HepG2 (cell line): ENCODE measurements around the gene DCLRE1B. TPM values are rescaled to one million over a fixed set of nuclear protein-coding genes. Genes with fewer than 3 reads are reported as not detected.
A peak's percentile ranks its signal among the peaks of the same experiment; 100 is the strongest.

ENCODE experiments used
- ASH2L ChIP-seq: fragments of 300-600, 200-600 bp; sonication (generic); IDR thresholded peaks from 2 replicates; pipeline ENCODE4 v1.7.0; 2017; ENCODE audit warnings: low read depth, mild to moderate bottlenecking, moderate library complexity, mixed read lengths, low read length; ENCODE audit not compliant: insufficient read length
- NR2C2 ChIP-seq: sonication (generic); formaldehyde crosslinking; IDR thresholded peaks from 2 replicates; pipeline ENCODE4 v1.4.0; 2020; ENCODE audit warnings: missing genetic modification reagents, mild to moderate bottlenecking, moderate library complexity, borderline replicate concordance
- PLRG1 ChIP-seq: fragments of 450-650 bp; conservative IDR thresholded peaks from 2 replicates; pipeline ENCODE4 v1.6.1; 2016
- PLSCR1 ChIP-seq: sonication (generic); formaldehyde crosslinking; IDR thresholded peaks from 2 replicates; pipeline ENCODE4 v1.5.0; 2020; ENCODE audit warnings: missing genetic modification reagents, mild to moderate bottlenecking, borderline replicate concordance
- RXRB ChIP-seq: IDR thresholded peaks from 2 replicates; pipeline ENCODE4 v1.6.1; 2016; ENCODE audit warnings: borderline replicate concordance, missing genetic modification reagents, missing compliant biosample characterization
- ZFY ChIP-seq: sonication (generic); formaldehyde crosslinking; IDR thresholded peaks from 2 replicates; pipeline ENCODE4 v1.4.0; 2020; ENCODE audit warnings: missing genetic modification reagents
- ZNF407 ChIP-seq: sonication (generic); formaldehyde crosslinking; IDR thresholded peaks from one replicate; pipeline ENCODE4 v1.5.1; 2020; ENCODE audit warnings: mild to moderate bottlenecking, missing genetic modification reagents; ENCODE audit errors: not compliant biosample characterization
- ZNF781 ChIP-seq: sonication (generic); formaldehyde crosslinking; IDR thresholded peaks from 2 replicates; pipeline ENCODE4 v1.5.1; 2020; ENCODE audit warnings: borderline replicate concordance, mild to moderate bottlenecking, missing genetic modification reagents; ENCODE audit errors: not compliant biosample characterization
- polyA plus RNA-seq, 8 experiments: library from polyadenylated mRNA; depleted of rRNA in 3 of 8; stranded (reverse) in 7 of 8; unstranded in 1 of 8; fragments of >200 nt; fragmentation: Illumina TruSeq in 4 of 8; extraction: Trizol in 4 of 8; gene quantifications; 2 replicates each; pipeline versions ENCODE4 v1.2.1 to v1.2.3, GENCODE V29; 2011 to 2016; ENCODE audit warnings: low read depth in 4 of 8, missing spikeins in 1 of 8, mixed read lengths in 1 of 8; ENCODE audit not compliant: insufficient read depth in 1 of 8
- total RNA-seq, 5 experiments: library from RNA; depleted of rRNA; stranded (reverse); fragments of >200 nt; fragmentation: Illumina TruSeq; extraction: Trizol; gene quantifications; 2 replicates each; pipeline ENCODE4 v1.2.3, GENCODE V29; 2016; ENCODE audit warnings: low read depth in 1 of 5
- TF ChIP-seq, protein P1 (sequence below): sonication (generic); formaldehyde crosslinking; IDR thresholded peaks from 2 replicates; pipeline ENCODE4 v1.4.0; 2020; ENCODE audit warnings: missing genetic modification reagents, low read depth, mild to moderate bottlenecking, borderline replicate concordance
- TF ChIP-seq, protein P2 (sequence below): sonication (generic); formaldehyde crosslinking; IDR thresholded peaks from 2 replicates; pipeline ENCODE4 v1.5.0; 2020; ENCODE audit warnings: mild to moderate bottlenecking, missing genetic modification reagents
- TF ChIP-seq, protein P3 (sequence below): sonication (generic); formaldehyde crosslinking; IDR thresholded peaks from 2 replicates; pipeline ENCODE4 v1.8.0; 2022; ENCODE audit warnings: low read depth, missing genetic modification reagents
- TF ChIP-seq, protein P4 (sequence below): sonication (generic); formaldehyde crosslinking; IDR thresholded peaks from 2 replicates; pipeline ENCODE4 v1.5.0; 2020; ENCODE audit warnings: missing genetic modification reagents, mild to moderate bottlenecking, borderline replicate concordance

DCLRE1B gene
- total and polyA plus RNA-seq, 2 of the 13 experiments (the other 11 are each of a cell fraction or from before 2014, with no cell fraction given): 2.7 to 8.0 TPM

GRCh38 chr1:113928941-113929749 is 24.0 kb downstream of the DCLRE1B start, which contains the start of gene HIPK1 (continued):
- TF ChIP-seq ASH2L (peak; percentile 86), RXRB (CRISPR knock-in tag) (peak; percentile 74), ZNF407 (CRISPR knock-in tag) (no peak), ZFY (CRISPR knock-in tag) (peak; percentile 96), NR2C2 (CRISPR knock-in tag) (peak; percentile 93), PLSCR1 (no peak), PLRG1 (no peak), ZNF781 (CRISPR knock-in tag) (peak; percentile 33)
- TF ChIP-seq, protein P1, sequence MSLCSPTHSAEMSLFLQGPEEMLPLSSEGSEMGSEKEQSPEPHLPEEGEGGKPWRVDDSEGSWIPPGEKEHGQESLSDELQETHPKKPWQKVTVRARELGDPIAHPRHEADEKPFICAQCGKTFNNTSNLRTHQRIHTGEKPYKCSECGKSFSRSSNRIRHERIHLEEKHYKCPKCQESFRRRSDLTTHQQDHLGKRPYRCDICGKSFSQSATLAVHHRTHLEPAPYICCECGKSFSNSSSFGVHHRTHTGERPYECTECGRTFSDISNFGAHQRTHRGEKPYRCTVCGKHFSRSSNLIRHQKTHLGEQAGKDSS (CRISPR knock-in tag): peak; percentile 82; the same call in 1 of the 2 replicates
- TF ChIP-seq, protein P2, sequence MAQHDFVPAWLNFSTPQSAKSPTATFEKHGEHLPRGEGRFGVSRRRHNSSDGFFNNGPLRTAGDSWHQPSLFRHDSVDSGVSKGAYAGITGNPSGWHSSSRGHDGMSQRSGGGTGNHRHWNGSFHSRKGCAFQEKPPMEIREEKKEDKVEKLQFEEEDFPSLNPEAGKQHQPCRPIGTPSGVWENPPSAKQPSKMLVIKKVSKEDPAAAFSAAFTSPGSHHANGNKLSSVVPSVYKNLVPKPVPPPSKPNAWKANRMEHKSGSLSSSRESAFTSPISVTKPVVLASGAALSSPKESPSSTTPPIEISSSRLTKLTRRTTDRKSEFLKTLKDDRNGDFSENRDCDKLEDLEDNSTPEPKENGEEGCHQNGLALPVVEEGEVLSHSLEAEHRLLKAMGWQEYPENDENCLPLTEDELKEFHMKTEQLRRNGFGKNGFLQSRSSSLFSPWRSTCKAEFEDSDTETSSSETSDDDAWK (CRISPR knock-in tag): no peak
- TF ChIP-seq, protein P3, sequence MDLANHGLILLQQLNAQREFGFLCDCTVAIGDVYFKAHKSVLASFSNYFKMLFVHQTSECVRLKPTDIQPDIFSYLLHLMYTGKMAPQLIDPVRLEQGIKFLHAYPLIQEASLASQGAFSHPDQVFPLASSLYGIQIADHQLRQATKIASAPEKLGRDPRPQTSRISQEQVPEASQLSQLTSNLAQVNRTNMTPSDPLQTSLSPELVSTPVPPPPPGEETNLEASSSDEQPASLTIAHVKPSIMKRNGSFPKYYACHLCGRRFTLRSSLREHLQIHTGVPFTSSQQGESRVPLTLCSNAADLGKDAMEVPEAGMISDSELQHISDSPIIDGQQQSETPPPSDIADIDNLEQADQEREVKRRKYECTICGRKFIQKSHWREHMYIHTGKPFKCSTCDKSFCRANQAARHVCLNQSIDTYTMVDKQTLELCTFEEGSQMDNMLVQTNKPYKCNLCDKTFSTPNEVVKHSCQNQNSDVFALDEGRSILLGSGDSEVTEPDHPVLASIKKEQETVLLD (CRISPR knock-in tag): peak; percentile 84
- TF ChIP-seq, protein P4, sequence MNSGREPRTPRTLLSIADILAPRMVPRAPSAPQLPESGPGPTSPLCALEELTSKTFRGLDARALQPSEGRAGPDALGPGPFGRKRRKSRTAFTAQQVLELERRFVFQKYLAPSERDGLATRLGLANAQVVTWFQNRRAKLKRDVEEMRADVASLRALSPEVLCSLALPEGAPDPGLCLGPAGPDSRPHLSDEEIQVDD: no peak
